Epithelial cell of alveolus of lung (primary cell): ENCODE data around the gene PITPNM2. TPM values are rescaled to one million over a fixed set of nuclear protein-coding genes. Genes with fewer than 3 reads are reported as not detected.

Experiments
- total RNA-seq: library from RNA; depleted of rRNA; stranded (reverse); fragments of >200 nt; gene quantifications from 2 replicates; pipeline ENCODE4 v1.2.1, GENCODE V29; 2015

PITPNM2 gene
- 2.5 and 13.9 TPM in 2 replicates for total RNA-seq

GRCh38 chr12:123150744-123151456 lies at the start of gene PITPNM2:
Gene PITPNM2, minus strand, starts transcription at chr12:123151090. Its CDS starts 116,500 bp downstream, at chr12:123034590.

Other genes starting within 250 kb of the PITPNM2 start
- gene ABCB9, start 184.6 kb downstream of the PITPNM2 start, total RNA-seq = 10.9 and 12.9 TPM in 2 replicates
- gene OGFOD2, start 175.8 kb downstream of the PITPNM2 start, total RNA-seq = 8.7 and 20.8 TPM in 2 replicates
- 146 and 264 TPM in 2 replicates for gene ARL6IP4, start 170.4 kb downstream of the PITPNM2 start, total RNA-seq
- 19.1 and 35.1 TPM in 2 replicates for gene MPHOSPH9, start 82.1 kb upstream of the PITPNM2 start, total RNA-seq
- gene MTRFR, start 82.3 kb upstream of the PITPNM2 start, total RNA-seq = 7.1 and 15.0 TPM in 2 replicates
- 213 and 289 TPM in 2 replicates for gene CDK2AP1, start 120.8 kb upstream of the PITPNM2 start, total RNA-seq
- 15.8 and 19.0 TPM in 2 replicates for gene SBNO1, start 213.8 kb upstream of the PITPNM2 start, total RNA-seq
- gene KMT5A, start 233.0 kb upstream of the PITPNM2 start, total RNA-seq = 21.2 and 35.2 TPM in 2 replicates